ENCODE results near the gene GYS2.

The GYS2 gene

DNA sequence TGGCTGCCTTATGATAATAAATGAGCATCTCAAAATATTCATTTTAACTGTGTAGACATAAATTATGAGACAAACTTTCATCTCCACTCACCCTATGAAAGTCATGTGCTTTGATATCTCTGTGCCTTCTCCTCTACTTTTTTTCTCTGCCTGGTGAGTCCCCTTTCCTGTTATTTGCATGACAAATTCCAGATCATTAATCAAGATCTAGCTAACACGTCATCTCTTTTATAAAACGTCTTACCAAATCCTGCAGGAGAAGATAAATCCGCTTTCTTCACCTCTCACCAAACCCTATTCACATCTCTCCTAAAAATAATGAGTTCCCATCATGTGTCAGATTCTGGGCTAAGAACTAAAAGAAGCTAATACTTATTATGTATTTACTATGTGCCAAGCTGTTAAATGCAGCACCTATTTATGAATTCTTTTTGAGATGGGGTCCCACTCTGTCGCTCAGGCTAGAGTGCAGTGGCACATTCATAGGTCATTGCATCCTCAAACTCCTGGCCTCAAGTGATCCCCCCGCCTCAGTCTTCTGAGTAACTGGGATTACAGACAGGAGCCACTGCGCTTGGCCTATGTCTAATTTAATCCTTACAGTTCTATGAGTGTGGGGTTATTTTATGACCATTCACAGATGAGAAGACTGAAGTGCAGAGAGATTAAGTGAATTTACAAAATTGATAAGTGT lies 51.9 kb downstream of the GYS2 start:
- no peak for DNase-seq

DNA sequence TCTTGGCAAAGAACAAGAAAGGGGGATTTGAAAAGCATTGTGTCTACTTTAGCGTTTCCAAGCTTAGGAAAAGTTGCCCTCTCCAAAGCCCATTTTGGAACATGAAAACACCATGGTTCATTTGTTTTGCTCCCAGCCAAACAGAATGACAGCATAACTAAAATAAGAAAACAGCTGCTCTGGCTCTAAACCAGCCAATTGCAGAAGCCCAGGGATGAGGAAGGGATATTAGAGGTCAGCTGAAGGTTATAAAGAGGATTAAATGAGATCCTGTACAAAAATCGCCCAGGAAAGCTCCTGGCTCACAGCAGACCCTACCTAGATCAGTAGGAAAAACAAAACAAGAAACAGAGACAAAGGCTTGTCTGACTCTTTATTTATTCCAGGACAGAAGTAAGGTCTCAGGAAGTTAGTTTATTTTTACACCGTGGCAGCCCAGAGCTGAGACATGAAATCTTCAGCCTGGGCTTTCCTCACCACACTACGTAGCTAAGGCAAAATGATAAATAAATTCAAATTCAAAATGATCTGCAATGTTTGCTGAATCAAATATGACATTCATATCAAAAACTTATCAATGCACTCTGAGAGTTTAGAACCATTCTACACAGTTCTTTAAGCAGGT lies 52.7 kb downstream of the GYS2 start:
- DNase-seq, result no peak

- DNase-seq, result no peak
Measured at GRCh38 chr12:21547437-21547836, 57.2 kb downstream of the GYS2 start.

GRCh38 chr12:21546716-21547115 lies 57.9 kb downstream of the GYS2 start:
- no peak for DNase-seq

- DNase-seq, result no peak
Measured at GRCh38 chr12:21545557-21545956, 59.1 kb downstream of the GYS2 start.

DNA sequence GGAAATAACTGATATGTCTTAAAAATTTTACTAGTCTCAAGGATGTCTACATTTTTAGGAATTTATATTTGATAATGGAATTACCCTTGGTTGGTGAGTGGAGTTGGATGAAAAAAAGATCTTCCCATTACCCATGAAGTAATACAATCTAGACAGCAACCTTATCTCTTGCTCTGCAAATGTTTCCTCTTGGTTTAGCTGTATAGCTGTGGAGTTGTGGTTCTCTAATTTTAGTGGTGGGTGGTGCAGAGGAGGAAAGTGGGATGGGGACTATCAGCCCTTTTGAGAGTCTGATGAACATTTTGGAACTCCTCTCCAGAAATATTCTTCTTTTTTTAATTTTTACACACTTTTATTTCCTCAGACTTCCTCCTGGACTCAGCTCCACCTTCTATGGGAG lies 61.5 kb downstream of the GYS2 start:
- DNase-seq, result peak; percentile 41

DNA sequence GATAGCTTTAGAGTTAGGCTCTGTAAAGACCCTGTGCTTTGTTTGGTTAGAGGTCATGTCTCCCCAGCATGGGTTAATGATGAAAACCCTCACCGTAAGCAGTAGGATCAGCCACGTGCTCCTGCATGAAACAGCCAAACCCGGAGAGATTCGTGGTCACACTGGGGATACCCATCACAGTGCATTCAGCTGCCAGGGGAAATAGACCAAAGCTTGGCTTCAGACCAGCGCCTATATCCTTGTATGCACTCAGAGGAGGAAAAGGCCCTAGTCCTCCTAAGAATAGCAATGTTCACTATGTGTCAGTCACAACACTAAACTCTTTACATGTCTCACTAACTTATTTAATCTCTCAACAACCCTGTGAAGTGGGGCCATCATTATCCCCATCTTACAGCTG lies 62.2 kb downstream of the GYS2 start:
- peak; percentile 13 for DNase-seq

DNA sequence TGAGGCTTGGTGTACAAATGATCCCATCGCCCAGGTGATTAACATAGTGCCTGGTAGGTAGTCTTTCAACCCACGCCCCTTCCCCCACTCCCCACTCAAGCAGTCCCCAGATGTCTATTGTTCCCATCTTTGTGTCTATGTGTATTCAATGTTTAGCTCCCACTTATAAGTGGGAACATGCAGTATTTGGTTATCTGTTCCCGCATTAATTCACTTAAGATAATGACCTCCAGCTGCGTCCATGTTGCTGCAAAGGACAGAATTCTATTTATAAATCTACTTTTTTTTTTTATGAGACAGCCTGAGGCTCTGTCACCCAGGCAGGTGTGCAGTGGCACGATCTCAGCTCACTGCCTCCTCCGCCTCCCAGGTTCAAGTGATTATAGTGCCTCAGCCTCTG lies 62.9 kb downstream of the GYS2 start:
- DNase-seq, result no peak

DNA sequence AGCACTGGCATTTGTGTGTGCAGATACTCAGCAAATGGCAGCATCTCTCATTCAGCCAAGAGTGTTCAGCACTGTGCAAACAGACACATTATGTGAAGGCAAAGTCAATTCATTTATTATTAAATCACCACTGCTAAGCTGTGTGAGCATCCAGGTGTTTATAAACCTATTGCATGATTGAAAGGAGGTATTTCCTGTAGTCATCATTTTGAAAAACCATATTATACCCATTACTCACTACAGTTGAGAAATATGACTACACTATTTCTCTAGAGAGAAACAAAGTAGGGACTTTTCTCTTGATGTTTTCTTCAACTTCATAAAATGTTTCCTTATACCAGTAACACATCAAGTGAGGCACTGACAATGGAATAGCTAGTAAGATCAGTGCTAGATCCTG lies 64.8 kb downstream of the GYS2 start:
- no peak for DNase-seq

DNA sequence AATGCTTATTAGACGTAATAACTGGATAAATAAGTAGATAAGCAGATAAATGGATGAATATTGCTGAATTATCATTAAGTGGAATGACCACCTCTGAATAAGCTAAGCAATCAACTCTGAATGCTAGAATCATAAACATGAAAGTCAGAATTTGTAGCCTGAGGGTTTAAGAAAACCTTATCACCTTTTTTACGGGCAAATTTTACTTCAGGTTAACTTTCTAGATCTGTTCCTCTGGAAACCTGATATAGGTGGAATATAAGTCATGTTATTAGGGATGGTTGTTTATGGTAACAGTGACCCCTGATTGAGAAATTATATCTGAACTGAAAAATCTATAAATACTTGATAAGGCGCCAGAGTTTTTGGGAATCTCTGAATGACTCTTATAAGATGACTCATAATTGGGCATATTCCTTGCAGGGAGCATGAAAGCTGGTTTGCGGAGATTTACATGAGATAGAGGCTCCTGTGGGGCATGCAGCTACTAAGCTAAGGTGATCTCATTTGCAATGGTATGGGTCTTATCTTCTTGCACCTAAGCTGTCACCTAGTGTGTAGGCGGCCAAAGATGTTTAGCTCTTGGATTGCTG lies 66.5 kb downstream of the GYS2 start:
- DNase-seq, result no peak

- no peak for DNase-seq
Measured at GRCh38 chr12:21529456-21529855, 75.2 kb downstream of the GYS2 start.

DNA sequence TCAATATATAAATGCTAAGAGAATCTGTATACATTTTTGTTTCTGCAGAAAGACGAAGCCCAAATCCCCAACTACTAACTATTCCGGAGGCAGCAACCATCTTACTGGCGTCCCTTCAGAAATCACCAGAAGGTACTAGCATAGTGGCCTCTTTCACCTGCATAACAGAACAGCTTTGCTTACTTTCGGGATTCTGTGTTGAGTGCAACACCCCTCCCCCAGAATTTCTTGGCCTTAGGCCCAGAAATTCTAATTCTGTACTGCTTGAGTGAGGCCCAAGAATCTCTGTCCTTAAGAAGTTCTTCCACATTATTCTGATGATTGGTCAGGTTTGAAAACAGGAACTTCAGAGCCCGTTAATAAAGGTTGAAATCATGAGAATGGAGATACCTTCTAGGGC lies 75.7 kb downstream of the GYS2 start:
- DNase-seq, result no peak

GRCh38 chr12:21527451-21528180 lies 77.0 kb downstream of the GYS2 start:
- DNase-seq, result peak; percentile 73

- no peak for DNase-seq
Measured at GRCh38 chr12:21526721-21527345, 77.8 kb downstream of the GYS2 start.

DNA sequence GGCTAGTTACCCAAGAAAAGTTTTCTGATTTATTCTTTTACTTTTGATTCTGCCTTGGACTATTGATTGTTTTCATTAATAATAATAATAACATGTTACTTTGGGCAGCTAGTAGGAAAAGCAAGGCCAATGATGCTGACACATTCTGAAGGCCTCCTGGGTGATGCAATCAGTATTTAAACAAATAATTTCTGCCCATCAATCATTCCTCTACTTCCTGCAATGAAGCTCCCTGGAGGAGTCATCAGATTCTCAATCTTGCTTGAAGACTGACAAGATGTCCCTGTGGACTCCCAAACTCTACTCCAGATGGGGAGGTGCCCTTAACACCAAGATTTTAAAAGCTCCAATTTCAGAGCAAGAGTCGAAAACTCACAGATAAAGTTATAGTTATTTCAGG lies 78.6 kb downstream of the GYS2 start, which contains the start of gene SPX:
Gene SPX (plus strand): TSS at position 244 of the 400 bp plus-strand sequence. CDS start 177 bp downstream, outside the sequence.
- no peak for DNase-seq

DNA sequence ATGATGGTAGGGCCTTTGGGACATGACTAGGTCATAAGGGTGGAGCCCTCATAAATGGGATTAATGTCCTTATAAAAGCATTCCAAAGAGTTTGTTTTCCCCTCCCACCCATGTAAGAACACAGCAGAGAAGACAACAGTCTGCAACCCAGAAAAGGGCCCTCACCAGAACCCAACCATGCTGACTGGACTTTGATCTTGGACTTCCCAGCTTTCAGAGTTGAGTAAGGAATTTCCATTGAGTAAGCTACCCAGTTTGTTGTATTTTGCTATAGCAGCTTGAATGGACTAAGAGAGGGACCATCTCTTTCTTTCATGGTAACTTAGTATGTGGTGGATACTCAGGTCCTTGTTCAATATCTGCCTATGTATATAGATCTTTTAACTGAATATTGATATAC lies 81.5 kb downstream of the GYS2 start:
- no peak for DNase-seq

- no peak for DNase-seq
Measured at GRCh38 chr12:21521541-21521940, 83.1 kb downstream of the GYS2 start.

GRCh38 chr12:21518451-21518850 lies 86.2 kb downstream of the GYS2 start:
- no peak for DNase-seq

- DNase-seq, result no peak
Measured at GRCh38 chr12:21516281-21516680, 88.4 kb downstream of the GYS2 start.

DNA sequence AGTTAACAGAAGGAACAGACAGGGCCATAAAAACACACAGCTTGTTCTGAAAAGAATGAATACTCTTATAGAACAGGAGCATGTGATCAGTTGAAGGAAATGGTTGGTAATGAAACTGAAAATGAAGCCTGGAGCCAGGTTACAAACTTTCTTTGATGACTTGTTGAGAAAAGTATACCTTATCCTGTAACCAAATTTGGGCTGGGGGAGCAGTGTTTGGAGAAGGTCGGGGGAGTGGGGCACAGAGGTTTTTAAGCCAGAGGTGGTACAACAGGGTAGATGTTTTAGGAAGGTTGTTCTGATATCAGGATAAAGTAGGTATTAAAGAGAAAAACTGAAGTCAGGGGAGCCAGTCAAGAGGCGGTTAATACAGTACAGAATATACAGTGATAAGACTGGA lies 94.9 kb downstream of the GYS2 start:
- DNase-seq, result no peak

GRCh38 chr12:21507849-21508248 lies 96.8 kb downstream of the GYS2 start:
- no peak for DNase-seq

DNA sequence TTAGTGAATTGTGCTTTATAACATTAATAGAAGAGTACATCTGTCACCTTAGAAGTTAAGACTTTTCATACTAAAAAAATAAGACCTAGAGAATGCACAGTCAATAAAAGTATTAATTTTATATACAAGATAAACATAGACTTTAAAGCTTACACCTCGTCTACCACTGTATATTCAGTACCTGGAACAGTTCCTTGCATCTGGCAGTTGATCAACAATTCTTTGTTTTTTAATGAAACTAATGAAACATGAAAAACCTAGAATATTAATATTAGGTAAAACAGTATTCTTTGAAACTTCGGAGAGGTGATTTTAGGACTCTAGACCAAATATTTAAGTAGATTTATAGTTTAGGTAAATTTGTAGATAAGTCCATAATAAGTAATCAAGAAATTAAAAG lies 98.8 kb downstream of the GYS2 start:
- no peak for DNase-seq

DNA sequence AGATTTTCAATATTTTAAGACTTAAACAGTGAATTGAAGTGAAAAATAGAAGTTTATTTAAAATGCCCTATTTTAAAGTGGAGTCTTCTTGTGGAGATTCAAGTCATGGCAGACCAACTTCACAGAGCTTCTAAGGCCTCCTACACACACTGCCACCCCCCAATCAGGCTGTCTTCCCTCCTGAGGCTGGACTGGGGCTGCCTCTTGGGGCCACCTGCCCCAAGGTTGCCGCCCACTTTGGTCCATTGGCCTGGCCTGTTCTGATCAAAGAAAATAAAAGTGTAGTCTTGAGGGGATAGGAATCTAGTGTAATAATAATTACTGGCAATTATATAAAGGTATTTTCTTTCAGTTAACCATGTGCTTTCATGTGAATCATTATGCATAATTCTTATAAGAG lies 101.8 kb downstream of the GYS2 start:
- DNase-seq, result peak; percentile 16

All from hematopoietic multipotent progenitor cell treated with erythropoietin and hydrocortisone succinate and interleukin-3 and kit ligand, for 6 days (in vitro differentiated cells).